NT2/D1 (cell line): Measurements from ENCODE around the gene TSR3.

Source experiments
- YY1 ChIP-seq: IDR thresholded peaks from 2 replicates; pipeline ENCODE4 v1.6.1; 2011; ENCODE audit not compliant: insufficient read length, insufficient read depth
- ZNF274 ChIP-seq: IDR thresholded peaks from 2 replicates; pipeline ENCODE4 v1.6.1; 2011; ENCODE audit warnings: mild to moderate bottlenecking, low read depth, low read length

DNA sequence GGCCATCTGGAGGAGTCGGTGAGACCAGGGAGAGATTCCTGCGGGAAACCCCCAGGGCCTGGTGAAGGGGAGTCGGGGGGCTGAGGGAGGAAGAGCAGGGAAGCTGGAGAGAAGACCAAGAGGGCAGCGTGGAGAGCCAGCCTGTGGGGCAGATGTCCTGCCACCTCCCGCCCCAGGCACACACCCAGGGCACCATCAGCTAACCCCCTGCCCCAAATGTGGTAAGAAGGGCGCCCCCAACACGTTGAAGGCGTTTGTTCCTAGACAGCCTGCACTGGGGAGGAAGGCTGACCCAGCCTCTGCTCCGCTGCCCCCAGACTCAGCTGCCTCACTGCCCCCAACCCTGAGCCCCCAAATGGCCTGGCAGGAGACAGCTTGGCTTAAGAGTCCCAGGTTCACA is 16.9 kb downstream of the TSR3 start:
- TF ChIP-seq ZNF274 (no peak), YY1 (no peak)
